ENCODE measurements around the gene HIC1.

DNA sequence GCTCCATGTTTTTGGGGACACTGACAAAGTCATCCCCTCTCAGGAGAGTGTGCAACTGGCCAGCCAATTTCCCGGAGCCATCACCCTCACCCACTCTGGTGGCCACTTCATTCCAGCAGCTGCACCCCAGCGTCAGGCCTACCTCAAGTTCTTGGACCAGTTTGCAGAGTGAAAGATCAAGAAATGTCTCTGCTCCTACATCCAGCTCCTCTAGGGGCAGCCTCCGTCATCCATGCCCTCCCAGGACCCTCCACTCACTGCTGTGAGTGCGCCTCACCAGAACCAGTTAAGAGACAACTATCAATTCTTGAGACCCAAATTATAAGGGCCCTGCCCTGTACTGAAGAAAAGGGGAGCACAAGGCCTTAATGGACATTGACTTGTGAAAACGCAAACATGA is 12.0 kb upstream of the HIC1 start:
- TF ChIP-seq, protein P1, sequence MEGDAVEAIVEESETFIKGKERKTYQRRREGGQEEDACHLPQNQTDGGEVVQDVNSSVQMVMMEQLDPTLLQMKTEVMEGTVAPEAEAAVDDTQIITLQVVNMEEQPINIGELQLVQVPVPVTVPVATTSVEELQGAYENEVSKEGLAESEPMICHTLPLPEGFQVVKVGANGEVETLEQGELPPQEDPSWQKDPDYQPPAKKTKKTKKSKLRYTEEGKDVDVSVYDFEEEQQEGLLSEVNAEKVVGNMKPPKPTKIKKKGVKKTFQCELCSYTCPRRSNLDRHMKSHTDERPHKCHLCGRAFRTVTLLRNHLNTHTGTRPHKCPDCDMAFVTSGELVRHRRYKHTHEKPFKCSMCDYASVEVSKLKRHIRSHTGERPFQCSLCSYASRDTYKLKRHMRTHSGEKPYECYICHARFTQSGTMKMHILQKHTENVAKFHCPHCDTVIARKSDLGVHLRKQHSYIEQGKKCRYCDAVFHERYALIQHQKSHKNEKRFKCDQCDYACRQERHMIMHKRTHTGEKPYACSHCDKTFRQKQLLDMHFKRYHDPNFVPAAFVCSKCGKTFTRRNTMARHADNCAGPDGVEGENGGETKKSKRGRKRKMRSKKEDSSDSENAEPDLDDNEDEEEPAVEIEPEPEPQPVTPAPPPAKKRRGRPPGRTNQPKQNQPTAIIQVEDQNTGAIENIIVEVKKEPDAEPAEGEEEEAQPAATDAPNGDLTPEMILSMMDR (IDR thresholded peaks at IDR 0.05), result no peak
- TF ChIP-seq POLR2A (IDR thresholded peaks at IDR 0.05), result no peak
- no peak for TF ChIP-seq EP300 (IDR thresholded peaks at IDR 0.05)
